ENCODE measurements around the gene TIMM22. TPM values are rescaled to one million over a fixed set of nuclear protein-coding genes. Genes with fewer than 3 reads are reported as not detected.

The TIMM22 gene
- total and polyA plus RNA-seq, 2 donors (not counting 3 experiments of a cell fraction or from before 2014, with no cell fraction given) = 19.0 to 19.6 TPM

- intact Hi-C loops (cut with micrococcal nuclease) = no loop called here
- Histone ChIP-seq H3K9ac (replicated peaks; ENCODE audit: extremely low read depth, insufficient read depth, low read length) (no peak overlapping the region), H3K4me3 (replicated peaks in 1 of 3; ENCODE audit: insufficient read depth in 1 of 3, low read depth in 1 of 3, low read length in 3 of 3) (no peak overlapping the region), H3K27ac (ENCODE audit: insufficient read depth, low read depth, low read length) (no peak overlapping the region), H3K27me3 (ENCODE audit: control insufficient read depth in 2 of 2, insufficient read depth in 2 of 2, low read length in 2 of 2) (no peaks in the 10 kb centered on the region), H2AFZ (ENCODE audit: low read depth, low read length) (no peak overlapping the region), H3K4me2 (ENCODE audit: insufficient read depth, low read length) (no peak overlapping the region), H4K20me1 (replicated peaks; ENCODE audit: control insufficient read depth, extremely low read depth, insufficient read depth, low read length) (no peaks in the 10 kb centered on the region), H3K9me3 (replicated peaks; ENCODE audit: control insufficient read depth, insufficient read depth, low read length) (no peaks in the 10 kb centered on the region), H3K79me2 (ENCODE audit: control insufficient read depth, insufficient read depth, low read length) (no peaks in the 10 kb centered on the region), H3K36me3 (ENCODE audit: control insufficient read depth in 2 of 2, extremely low read depth in 1 of 2, insufficient read depth in 2 of 2, low read length in 2 of 2) (peaks cover 0 to 3% of the 10 kb centered on the region in 2 experiments), H3K9me1 (replicated peaks; ENCODE audit: control insufficient read depth, extremely low read depth, insufficient read depth, low read length) (no peaks in the 10 kb centered on the region), H3K4me1 (ENCODE audit: control insufficient read depth, extremely low read depth, insufficient read depth, low read length) (no peaks in the 10 kb centered on the region)
- dilution Hi-C loops (cut with MboI; ENCODE audit: extremely low pct_ligation_motif_present, low sequenced_read_pairs) = no loop called here
- no TSS peak for BruUV-seq (replicated peaks)
- DNase-seq (ENCODE audit: low read depth, low spot score) = no peak
- no peak for FAIRE-seq
- ChIA-PET CTCF (no interaction called here), POLR2A (no interaction called here)
- no peak for TF ChIP-seq MAX (IDR thresholded peaks at IDR 0.05; ENCODE audit: insufficient read depth, insufficient read length)
- TF ChIP-seq GATA2 (IDR thresholded peaks at IDR 0.05; ENCODE audit: insufficient read depth, insufficient read length, low read depth, low read length) = no peak
- TF ChIP-seq EZH2 (IDR thresholded peaks at IDR 0.05; ENCODE audit: borderline replicate concordance, low read depth, low read length, severe bottlenecking) = no peak
- TF ChIP-seq MYC (IDR thresholded peaks at IDR 0.05; ENCODE audit: low read depth, low read length) = no peak
- no peak for TF ChIP-seq FOS (IDR thresholded peaks at IDR 0.05; ENCODE audit: borderline replicate concordance, insufficient read depth, low read length)
- TF ChIP-seq JUN (IDR thresholded peaks at IDR 0.05; ENCODE audit: borderline replicate concordance, insufficient read depth, insufficient read length, low read depth) = no peak
- TF ChIP-seq POLR2A (IDR thresholded peaks at IDR 0.05; ENCODE audit: low read depth, low read length) = no peak
- TF ChIP-seq CTCF (IDR thresholded peaks at IDR 0.05; ENCODE audit: extremely low read depth in 1 of 2, insufficient read depth in 1 of 2, low read depth in 1 of 2, low read length in 2 of 2) = no peak
- TF ChIP-seq POLR2AphosphoS5 (IDR thresholded peaks at IDR 0.05; ENCODE audit: insufficient read depth, low read depth, low read length) = no peak
Observed at GRCh38 chr17:1031711-1032110, 34.8 kb downstream of the TIMM22 start.
